DOHH2 (cell line): ENCODE data around the gene MLANA.

Experiments
- H3F3A ChIP-seq: fragments of 200-600 bp; sonication (generic), shearing (Covaris generic); 2 replicates; pipeline ENCODE4 v1.6.0; 2016; ENCODE audit warnings: antibody characterized with exemption, mild to moderate bottlenecking; ENCODE audit not compliant: control insufficient read depth, insufficient read depth
- H3K27ac ChIP-seq: fragments of 200-600 bp; sonication (generic); 2 replicates; pipeline ENCODE4 v1.5.1; 2014; ENCODE audit warnings: low read depth, mild to moderate bottlenecking, low read length, moderate library complexity
- H3K27me3 ChIP-seq: fragments of 200-600 bp; sonication (generic); 2 replicates; pipeline ENCODE4 v1.6.1; 2014; ENCODE audit warnings: mild to moderate bottlenecking, low read length, mixed read lengths; ENCODE audit not compliant: control insufficient read depth
- H3K36me3 ChIP-seq: fragments of 200-600 bp; sonication (generic); 2 replicates; pipeline ENCODE4 v1.6.1; 2014; ENCODE audit warnings: mild to moderate bottlenecking, low read length, moderate library complexity, mixed read lengths; ENCODE audit not compliant: control insufficient read depth
- H3K4me1 ChIP-seq: fragments of 200-600 bp; sonication (generic); 2 replicates; pipeline ENCODE4 v1.6.1; 2014; ENCODE audit warnings: mild to moderate bottlenecking, low read length, mixed read lengths; ENCODE audit not compliant: control insufficient read depth
- H3K4me2 ChIP-seq: fragments of 200-600 bp; sonication (generic); 2 replicates; pipeline ENCODE4 v1.6.0; 2014; ENCODE audit warnings: mild to moderate bottlenecking, low read length, moderate library complexity
- H3K4me3 ChIP-seq: fragments of 200-600 bp; sonication (generic); 2 replicates; pipeline ENCODE4 v1.5.1; 2014; ENCODE audit warnings: mild to moderate bottlenecking, low read length, mixed read lengths
- H3K79me2 ChIP-seq: fragments of 200-600 bp; sonication (generic); 2 replicates; pipeline ENCODE4 v1.6.1; 2014; ENCODE audit warnings: mild to moderate bottlenecking, low read length, mixed read lengths; ENCODE audit not compliant: control insufficient read depth
- H3K9me2 ChIP-seq: fragments of 200-600 bp; sonication (generic); replicated peaks from 2 replicates; pipeline ENCODE4 v1.6.1; 2014; ENCODE audit warnings: mild to moderate bottlenecking, low read length, mixed read lengths; ENCODE audit not compliant: control insufficient read depth
- H3K9me3 ChIP-seq: fragments of 200-600 bp; sonication (generic); 2 replicates; pipeline ENCODE4 v1.6.1; 2014; ENCODE audit warnings: antibody characterized with exemption, low read length, mixed read lengths; ENCODE audit not compliant: control insufficient read depth, insufficient read depth
- H4K20me1 ChIP-seq: fragments of 200-600 bp; sonication (generic); 2 replicates; pipeline ENCODE4 v1.6.0; 2014; ENCODE audit warnings: low read depth, mild to moderate bottlenecking, antibody characterized with exemption, low read length, moderate library complexity; ENCODE audit not compliant: control insufficient read depth, insufficient read depth
- EZH2phosphoT487 ChIP-seq: fragments of 200-600 bp; sonication (generic); IDR thresholded peaks from 2 replicates; pipeline ENCODE4 v1.6.1; 2017; ENCODE audit warnings: borderline replicate concordance, mild to moderate bottlenecking, antibody characterized with exemption, low read length, moderate library complexity, mixed read lengths
- TF ChIP-seq, protein P1 (sequence below): fragments of 200-600 bp; sonication (generic); IDR thresholded peaks from one replicate; pipeline ENCODE4 v1.5.1; 2014; ENCODE audit warnings: antibody characterized with exemption, mild to moderate bottlenecking, low read depth, low read length; ENCODE audit not compliant: poor library complexity, severe bottlenecking

The MLANA gene

DNA sequence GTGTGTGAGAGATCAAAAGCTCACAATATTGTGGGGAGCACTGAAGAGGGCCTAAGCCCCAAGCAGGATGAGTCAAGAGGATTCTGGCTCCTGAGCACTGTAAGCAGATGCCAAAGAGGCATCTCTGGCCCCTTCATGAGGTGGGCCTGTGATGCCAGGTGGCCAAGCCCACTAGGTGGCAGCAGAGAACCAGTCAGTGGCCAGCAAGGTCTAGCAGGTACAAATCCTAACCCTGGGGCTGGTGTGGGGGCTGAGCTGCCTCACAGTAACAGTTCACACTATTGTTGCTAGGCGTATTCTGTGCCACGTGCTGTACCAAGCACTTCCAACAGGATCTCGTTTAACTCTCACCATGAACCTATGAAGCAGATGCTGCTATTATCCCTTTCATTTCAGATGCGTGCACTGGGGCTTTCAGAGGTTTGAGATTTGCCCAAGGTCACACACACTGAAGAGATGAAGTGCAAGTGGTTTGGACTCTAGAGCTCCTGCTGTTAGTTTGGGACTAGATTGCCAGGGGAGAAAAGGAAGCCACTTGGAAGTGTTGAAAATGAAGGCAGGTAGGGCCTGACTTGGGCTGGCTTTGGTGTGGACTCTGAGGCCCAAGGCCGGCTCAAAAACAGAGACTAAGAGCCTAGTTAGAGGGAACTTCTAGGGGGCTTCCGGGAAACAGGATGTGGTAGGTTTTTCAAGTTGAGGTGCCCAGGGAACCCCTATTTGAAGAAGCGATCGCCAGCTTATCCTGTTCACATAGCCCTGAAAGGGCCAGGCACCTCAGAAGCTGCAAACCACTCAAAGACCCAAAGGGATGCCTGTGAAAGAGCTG, 4.4 kb upstream of the MLANA start:
- Histone ChIP-seq H3K79me2 (no peaks in the 10 kb centered on the region), H3K9me3 (no peaks in the 10 kb centered on the region), H3K27ac (no peak overlapping the region), H3K36me3 (no peaks in the 10 kb centered on the region), H4K20me1 (no peaks in the 10 kb centered on the region), H3K4me1 (no peaks in the 10 kb centered on the region), H3K4me2 (no peak overlapping the region), H3K4me3 (no peak overlapping the region), H3K27me3 (peaks cover 20% of the 10 kb centered on the region), H3K9me2 (no peaks in the 10 kb centered on the region), H3F3A (no peaks in the 10 kb centered on the region)
- TF ChIP-seq EZH2phosphoT487: no peak
- TF ChIP-seq, protein P1, sequence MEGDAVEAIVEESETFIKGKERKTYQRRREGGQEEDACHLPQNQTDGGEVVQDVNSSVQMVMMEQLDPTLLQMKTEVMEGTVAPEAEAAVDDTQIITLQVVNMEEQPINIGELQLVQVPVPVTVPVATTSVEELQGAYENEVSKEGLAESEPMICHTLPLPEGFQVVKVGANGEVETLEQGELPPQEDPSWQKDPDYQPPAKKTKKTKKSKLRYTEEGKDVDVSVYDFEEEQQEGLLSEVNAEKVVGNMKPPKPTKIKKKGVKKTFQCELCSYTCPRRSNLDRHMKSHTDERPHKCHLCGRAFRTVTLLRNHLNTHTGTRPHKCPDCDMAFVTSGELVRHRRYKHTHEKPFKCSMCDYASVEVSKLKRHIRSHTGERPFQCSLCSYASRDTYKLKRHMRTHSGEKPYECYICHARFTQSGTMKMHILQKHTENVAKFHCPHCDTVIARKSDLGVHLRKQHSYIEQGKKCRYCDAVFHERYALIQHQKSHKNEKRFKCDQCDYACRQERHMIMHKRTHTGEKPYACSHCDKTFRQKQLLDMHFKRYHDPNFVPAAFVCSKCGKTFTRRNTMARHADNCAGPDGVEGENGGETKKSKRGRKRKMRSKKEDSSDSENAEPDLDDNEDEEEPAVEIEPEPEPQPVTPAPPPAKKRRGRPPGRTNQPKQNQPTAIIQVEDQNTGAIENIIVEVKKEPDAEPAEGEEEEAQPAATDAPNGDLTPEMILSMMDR: peak; percentile 94

DNA sequence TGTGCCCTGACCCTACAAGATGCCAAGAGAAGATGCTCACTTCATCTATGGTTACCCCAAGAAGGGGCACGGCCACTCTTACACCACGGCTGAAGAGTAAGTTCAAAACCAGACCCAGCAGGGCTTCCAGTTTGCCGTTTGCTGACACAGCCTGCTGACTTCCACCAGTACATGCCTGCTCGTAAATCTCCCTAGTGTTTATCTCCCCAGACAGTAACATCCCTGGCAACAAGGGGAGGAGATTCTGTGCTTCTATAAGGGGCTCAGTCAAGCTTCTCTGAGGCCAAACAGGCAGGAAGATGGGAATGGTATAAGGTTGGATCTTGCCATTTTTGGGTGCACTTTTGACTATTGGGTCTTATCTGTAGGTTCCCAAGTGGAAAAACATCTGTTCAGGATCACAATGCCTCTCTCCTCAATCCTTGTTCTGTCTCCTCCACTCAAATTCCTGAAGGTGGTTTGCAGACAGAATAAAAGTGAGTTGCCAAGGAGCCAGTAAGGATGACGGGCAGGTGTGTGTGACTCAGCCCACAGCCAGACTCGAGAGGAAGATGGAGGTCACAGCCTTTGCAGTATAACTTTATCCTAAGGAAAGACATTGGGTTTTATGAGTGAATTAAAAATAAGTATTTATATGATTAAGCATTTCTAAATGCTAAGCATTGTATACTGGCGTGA, 1.9 kb downstream of the MLANA start:
- H4K20me1 ChIP-seq: no peaks in the 10 kb centered on the region
- no peak overlapping the region for H3K4me3 ChIP-seq
- H3K79me2 ChIP-seq: no peaks in the 10 kb centered on the region
- no peak overlapping the region for H3K27ac ChIP-seq
- H3K9me3 ChIP-seq: no peaks in the 10 kb centered on the region
- TF ChIP-seq, protein P1: no peak
- TF ChIP-seq EZH2phosphoT487: no peak
- H3K27me3 ChIP-seq: peaks cover 29% of the 10 kb centered on the region
- H3K4me2 ChIP-seq: no peak overlapping the region
- no peaks in the 10 kb centered on the region for H3F3A ChIP-seq
- no peaks in the 10 kb centered on the region for H3K4me1 ChIP-seq
- no peaks in the 10 kb centered on the region for H3K36me3 ChIP-seq
- H3K9me2 ChIP-seq: no peaks in the 10 kb centered on the region

DNA sequence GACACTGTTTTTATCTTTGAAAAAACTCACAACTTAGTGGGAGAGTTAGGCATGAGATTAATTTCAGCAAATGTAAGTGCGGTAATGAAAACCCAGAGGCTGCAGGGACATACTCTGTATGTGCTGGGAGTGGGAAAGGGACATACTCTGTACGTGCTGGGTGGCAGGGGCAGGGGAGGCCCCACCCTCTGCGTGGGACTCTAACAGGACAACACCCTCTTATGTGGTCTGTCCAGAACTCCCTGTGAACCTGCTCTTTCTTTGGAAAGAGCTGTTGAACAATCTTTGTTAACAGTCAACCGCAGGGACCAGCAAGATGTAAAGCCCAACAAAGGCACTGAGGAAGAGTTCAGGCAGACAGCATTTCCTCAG, 2.4 kb downstream of the MLANA start:
- no peak overlapping the region for H3K4me3 ChIP-seq
- no peaks in the 10 kb centered on the region for H4K20me1 ChIP-seq
- no peaks in the 10 kb centered on the region for H3K9me2 ChIP-seq
- no peak overlapping the region for H3K4me2 ChIP-seq
- no peak overlapping the region for H3K27ac ChIP-seq
- H3K9me3 ChIP-seq: no peaks in the 10 kb centered on the region
- no peaks in the 10 kb centered on the region for H3K79me2 ChIP-seq
- peaks cover 29% of the 10 kb centered on the region for H3K27me3 ChIP-seq
- no peaks in the 10 kb centered on the region for H3K4me1 ChIP-seq
- no peaks in the 10 kb centered on the region for H3K36me3 ChIP-seq
- H3F3A ChIP-seq: no peaks in the 10 kb centered on the region
- TF ChIP-seq EZH2phosphoT487: no peak
- TF ChIP-seq, protein P1: no peak
